NCI-H446 treated with DMSO at 0.1 percent for 48 hours (cell line): ENCODE data around the gene FOXA2.

Experiments used
- DNase-seq: peaks from one replicate; lab custom pipeline; 2025; lab: John Stamatoyannopoulos, UW

FOXA2 gene

GRCh38 chr20:22583773-22584521 lies 425 bp downstream of the FOXA2 start:
- no peak for DNase-seq

GRCh38 chr20:22582964-22583772 lies 1.2 kb downstream of the FOXA2 start:
- no peak for DNase-seq

DNA sequence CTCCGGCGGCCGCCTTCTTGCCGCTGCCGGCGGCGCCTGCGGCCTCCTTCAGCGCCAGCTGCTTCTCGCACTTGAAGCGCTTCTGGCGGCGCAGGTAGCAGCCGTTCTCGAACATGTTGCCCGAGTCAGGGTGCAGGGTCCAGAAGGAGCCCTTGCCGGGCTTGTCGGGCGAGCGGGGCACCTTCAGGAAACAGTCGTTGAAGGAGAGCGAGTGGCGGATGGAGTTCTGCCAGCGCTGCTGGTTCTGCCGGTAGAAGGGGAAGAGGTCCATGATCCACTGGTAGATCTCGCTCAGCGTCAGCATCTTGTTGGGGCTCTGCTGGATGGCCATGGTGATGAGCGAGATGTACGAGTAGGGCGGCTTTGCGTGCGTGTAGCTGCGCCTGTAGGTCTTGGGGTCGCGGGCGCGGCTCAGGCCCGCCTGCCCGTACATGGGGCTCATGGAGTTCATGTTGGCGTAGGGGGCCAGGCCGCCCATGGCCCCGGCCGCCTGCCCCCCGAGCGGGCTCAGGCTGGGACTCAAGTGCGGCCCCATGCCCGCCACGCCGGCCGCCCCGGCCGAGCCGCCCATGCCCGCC lies 1.9 kb downstream of the FOXA2 start:
- no peak for DNase-seq

DNA sequence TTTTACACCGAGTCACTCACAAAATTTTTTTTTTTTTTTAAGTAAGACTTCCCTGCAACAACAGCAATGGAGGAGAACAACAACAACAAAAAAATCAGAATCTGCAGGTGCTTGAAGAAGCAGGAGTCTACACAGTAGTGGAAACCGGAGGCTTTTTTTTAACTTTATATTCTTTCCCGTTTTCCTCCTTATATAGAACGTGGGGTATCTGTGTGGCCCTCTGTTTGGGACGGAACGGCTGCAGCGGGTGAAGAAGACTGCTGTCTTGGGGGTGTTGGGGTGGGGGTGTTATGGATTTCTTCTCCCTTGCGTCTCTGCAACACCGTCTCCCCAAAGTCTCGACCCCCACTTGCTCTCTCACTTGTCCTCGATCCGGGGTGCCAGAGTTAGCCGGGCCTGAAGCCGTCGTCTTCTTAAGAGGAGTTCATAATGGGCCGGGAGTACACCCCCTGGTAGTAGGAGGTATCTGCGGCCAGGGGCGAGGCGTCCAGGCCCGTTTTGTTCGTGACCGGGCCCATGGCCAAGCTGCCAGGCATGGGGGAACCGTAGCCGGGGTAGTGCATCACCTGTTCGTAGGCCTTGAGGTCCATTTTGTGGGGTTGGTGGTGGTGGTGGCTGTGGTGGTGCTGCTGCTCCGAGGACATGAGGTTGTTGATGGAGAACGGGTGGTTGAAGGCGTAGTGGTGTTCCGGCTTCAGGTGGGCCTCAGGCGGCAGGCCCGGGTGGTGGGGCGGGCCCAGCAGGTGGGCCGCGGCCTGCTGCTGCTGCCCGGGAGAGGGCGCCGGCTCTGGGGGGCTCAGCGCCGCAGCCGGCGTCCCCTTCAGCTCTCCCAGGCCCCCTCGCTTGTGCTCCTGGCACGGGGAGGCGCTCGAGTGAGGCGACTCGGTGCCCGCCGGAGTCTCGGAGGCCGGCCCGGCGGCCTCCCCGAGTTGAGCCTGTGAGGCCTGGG lies 2.7 kb downstream of the FOXA2 start:
- no peak for DNase-seq

- no peak for DNase-seq
Observed at GRCh38 chr20:22579711-22580697, 4.4 kb downstream of the FOXA2 start.

DNA sequence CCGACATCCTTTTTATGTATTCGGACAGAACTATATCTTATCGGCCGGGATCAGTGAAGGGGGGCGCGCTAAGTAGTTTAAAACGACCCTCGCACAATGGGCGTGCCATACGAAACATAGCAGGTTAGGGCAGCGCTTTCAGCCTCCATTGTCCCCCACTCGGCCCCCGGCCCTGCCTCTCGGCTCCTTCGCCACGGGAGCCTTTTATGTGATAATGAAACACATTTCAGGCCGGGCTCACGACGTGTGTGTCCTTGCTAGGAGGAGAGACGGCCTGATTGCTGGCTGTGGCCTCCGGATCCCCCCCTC lies 5.3 kb downstream of the FOXA2 start:
- no peak for DNase-seq

- DNase-seq: no peak
Observed at GRCh38 chr20:22578221-22579118, 5.9 kb downstream of the FOXA2 start.

DNA sequence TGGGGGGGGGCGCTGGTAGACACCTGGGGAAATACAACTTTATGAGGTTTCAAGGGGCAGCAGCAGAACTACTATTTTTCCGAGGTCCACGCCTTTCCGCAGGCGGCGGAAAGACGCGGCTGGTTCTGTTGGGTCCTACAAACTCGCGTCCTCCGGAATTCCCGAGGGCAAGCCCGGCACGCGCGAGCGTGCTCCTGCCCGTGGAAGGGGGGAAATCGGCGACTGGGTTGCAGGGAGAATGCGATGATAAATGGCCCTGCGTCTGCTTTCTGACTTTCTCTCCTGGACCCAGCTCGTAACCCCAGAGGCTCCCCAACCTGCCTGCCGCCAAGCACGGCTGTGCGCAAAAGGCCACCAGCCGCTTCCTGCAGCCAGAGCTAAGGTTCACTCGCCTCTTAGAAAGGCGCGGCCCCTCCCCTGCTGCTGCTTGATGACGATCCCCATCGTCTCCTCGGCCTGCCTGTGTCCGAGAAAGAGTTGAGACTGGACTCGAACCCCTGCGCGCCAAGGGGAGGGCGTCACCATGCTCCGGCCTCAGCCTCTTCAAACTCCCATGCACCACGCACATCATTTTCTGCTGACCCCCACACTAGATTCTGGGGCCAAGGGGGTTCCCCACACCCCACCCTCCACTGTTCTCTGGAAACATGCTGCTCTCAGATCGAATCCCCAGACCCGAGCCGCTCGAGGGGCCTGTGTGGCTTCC lies 6.7 kb downstream of the FOXA2 start:
- DNase-seq: no peak

GRCh38 chr20:22576733-22577514 lies 7.4 kb downstream of the FOXA2 start:
- DNase-seq: no peak

DNA sequence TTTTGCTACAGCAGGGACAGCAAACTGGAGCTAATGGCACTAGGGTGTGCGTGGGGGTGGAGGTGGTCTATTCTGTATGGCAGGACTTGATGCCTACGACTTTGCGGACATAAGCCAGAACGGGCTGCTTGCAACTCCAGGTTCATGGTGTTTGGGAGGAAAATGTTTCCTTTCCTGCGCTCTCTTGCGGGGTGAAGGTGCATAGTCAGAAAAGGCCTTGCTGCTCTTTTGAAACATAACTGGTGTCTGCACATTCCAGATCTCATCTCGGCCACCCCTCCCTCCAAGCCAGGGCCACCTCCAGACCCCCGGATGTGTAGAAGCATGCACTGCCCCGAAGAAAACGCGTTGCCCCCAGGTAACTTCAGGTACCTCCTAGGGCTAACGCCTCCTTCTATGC lies 8.1 kb downstream of the FOXA2 start:
- no peak for DNase-seq

- DNase-seq: no peak
Observed at GRCh38 chr20:22575737-22576136, 8.6 kb downstream of the FOXA2 start.

- no peak for DNase-seq
Observed at GRCh38 chr20:22575087-22575721, 9.2 kb downstream of the FOXA2 start.

DNA sequence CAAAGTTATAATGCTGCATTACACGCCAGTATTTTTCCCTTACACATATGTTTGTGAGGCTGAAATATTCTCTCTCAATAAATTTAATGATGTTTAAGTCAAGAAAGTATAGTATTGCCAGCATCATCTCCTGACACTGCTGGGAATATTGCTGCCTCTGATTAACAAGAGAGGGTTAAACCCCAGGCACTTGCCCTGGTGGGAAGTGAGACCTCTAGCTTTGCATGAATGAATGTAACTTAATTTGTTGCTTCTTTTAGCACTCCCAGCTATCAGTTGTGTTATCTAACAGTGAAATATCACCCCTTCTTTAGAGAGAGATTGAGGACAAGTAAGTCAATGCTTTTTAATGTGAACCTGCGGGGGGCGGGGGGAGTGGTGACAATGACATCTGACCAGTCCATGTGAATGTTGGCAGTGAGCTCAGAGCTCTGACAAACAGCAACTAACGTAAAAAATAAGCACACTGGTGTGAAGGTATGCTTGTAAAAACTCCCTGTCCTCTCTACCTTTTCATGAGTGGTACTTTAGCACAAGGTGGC lies 9.8 kb downstream of the FOXA2 start:
- no peak for DNase-seq

- no peak for DNase-seq
Observed at GRCh38 chr20:22572491-22572890, 11.9 kb downstream of the FOXA2 start.

DNA sequence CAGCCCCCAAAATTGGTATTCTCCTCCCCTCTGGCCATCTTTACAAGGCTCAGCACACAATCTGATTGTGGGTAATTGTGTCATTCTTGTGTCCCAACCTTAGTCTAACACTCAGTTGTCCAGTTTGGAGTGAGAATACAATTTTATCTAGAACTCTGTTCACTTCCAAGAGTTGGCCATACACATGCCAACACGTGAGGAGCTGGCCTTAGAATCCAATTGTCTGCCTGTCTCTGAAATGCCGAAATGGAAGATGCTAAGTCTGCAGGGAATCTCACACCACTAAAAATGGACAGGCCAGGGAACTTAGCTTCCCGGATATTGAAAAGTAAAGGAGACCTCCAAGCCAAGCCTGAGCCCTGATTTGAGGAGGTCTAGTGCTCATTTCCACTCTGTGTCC lies 12.3 kb downstream of the FOXA2 start:
- no peak for DNase-seq

DNA sequence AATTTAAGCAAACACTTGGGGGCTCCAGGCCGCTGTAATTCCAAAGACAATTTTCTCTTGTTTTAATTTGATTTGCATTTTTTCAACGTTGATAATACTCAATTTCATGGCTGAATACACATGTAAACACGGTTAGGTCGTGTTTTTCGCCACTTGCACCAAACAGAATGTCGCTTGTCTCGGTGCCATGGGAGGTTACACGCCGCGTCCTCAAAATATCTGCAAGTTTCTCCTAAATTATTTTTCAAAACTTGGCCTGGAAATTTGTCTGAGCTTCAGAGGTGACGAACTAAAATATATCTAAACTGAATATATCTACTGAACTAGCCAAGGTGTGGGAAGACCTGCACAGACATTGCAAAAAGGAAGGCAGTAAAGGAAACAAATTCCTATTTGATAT lies 15.0 kb downstream of the FOXA2 start:
- no peak for DNase-seq

- no peak for DNase-seq
Observed at GRCh38 chr20:22568872-22569344, 15.5 kb downstream of the FOXA2 start.
